NCI-H82 (cell line): Measurements from ENCODE around the gene ACTL10.
"Not testable (repeated sequence)": the region's sequence is repeated elsewhere in the genome, so short reads cannot be mapped to it uniquely, and the experiment has no call there.

Experiments used
- DNase-seq: peaks from one replicate; lab custom pipeline; 2025; lab: John Stamatoyannopoulos, UW

The ACTL10 gene

GRCh38 chr20:33697129-33697528, 30.4 kb downstream of the ACTL10 start:
- DNase-seq = no peak

- DNase-seq = not testable (repeated sequence)
Measured at GRCh38 chr20:33698966-33699365, 32.2 kb downstream of the ACTL10 start.

DNA sequence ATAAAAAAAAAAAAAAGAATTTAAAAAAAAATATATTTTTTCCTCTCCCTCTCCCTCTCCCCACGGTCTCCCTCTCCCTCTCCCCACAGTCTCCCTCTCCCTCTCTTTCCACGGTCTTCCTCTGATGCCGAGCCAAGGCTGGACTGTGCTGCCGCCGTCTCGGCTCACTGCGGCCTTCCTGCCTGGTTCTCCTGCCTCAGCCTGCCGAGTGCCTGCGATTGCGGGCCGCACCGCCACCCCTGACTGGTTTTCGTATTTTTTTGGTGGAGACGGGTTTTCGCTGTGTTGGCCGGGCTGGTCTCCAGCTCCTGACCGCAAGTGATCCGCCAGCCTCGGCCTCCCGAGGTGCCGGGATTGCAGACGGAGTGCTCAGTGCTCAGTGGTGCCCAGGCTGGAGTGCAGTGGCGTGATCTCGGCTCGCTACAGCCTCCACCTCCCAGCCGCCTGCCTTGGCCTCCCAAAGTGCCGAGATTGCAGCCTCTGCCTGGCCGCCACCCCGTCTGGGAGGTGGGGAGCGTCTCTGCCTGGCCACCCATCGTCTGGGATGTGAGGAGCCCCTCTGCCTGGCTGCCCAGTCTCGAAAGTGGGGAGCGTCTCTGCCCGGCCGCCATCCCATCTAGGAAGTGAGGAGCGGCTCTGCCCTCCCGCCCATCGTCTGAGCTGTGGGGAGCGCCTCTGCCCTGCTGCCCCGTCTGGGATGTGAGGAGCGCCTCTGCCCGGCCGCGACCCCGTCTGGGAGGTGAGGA, 34.1 kb downstream of the ACTL10 start:
- not testable (repeated sequence) for DNase-seq

GRCh38 chr20:33701629-33702450, 35.1 kb downstream of the ACTL10 start:
- no peak for DNase-seq

DNA sequence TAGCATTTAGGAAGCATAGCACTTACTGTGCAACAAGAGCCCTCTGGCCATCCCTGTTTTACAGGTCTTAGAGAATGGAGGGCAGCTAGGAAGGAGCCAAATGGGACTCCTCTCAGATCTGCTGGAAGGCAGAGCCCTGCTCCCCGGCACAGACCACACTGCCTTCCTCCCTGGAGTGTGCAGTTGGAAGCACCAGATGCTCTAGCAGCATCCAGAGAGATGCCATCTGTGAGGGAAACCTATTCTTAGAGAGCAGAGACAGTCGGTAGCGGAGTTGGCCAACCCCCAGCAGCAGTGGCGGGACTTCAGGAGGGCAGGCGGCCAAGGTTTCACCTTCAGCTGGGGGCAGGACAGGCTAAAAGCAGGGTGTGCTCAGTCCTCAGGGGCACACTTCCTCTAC, 36.1 kb downstream of the ACTL10 start:
- peak; percentile 88 for DNase-seq

DNA sequence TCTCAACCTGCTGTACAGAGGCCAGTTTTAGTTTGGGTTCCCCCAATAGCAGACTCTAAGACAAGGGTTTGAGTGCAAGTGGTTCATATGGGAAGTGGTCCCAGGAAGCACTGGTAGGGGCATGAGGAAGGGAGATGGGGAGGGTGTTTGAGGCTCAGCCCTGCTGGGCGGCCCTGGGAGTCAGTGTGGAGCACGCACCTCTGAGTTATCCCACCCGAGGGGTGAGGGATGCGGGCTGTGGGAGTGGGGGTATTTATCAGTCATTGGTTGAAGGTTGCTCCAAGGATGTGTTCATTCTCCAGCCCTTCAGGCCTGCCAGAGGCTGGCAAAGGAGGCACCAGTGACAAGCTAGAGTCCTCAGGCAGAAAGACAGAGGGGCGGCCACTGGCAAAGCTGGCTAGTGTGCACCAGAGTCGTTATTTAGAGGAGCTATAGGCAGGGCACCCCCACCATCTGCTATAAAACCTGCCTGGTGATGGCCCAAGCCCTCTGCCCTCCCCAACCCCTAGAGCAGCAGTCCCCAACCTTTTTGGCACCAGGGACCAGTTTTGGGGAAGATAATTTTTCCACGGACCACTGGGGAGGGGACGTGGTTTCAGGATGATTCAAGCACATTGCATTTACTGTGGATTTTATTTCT, 36.9 kb downstream of the ACTL10 start:
- no peak for DNase-seq

GRCh38 chr20:33704197-33704924, 37.6 kb downstream of the ACTL10 start:
- no peak for DNase-seq

GRCh38 chr20:33707668-33708067, 40.9 kb downstream of the ACTL10 start:
- no peak for DNase-seq

DNA sequence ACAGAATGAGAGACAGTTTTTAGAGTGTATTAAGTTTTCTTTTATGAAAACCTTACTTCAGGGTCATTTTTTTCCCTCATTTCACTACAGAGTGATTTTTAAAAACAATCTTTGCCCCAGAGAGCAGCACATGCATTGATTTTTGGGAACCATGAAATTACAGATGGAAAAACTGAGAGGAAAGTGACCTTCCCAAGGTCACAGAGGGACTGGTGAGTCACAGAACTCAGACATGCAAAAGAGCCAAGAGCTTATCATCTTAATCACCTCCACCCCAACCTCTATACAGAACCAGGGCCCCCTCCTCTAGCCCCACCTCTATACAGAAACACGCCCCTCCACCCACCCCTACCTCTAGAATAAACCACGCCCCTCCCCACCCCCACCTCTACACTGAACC, 42.7 kb downstream of the ACTL10 start:
- peak; percentile 43 for DNase-seq

GRCh38 chr20:33709905-33710541, 43.3 kb downstream of the ACTL10 start:
- DNase-seq = no peak

GRCh38 chr20:33710681-33711445, 44.1 kb downstream of the ACTL10 start:
- no peak for DNase-seq

DNA sequence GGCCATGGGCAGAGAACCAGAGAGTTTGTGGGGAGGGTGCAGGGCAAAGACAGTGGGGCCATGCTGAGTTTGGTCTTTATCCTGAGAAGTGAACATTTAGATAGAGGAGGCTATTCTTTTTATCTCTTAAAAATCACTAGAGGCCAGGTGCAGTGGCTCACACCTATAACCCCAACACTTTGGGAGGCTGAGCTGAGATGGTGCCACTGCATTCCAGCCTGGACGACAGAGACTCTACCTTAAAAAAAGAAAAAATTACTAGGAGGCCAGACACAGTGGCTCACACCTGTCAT, 44.6 kb downstream of the ACTL10 start:
- DNase-seq = no peak

DNA sequence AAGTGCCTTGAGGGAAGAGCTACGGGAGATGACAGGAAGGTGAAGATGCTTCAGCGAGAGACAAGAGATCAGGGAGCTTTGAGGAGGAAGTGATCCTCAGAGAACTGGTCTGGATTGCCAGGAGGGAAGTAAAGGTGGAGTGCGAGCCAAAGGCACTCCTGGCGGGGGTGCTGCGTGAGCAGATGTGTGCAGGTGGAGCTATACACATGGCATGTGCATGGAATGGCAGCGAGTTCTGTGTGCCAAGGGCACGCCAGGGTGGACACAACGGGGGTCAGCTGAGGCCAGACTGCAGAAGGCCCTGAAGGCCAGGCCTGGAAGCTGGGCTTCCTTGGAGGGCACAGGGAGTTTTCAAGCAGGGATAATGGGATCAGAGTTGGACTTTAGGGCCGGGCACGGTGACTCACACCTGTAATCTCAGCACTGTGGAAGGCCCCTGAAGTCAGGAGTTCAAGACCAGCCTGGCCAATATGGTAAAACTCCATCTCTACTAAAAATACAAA, 47.2 kb downstream of the ACTL10 start:
- DNase-seq = no peak

- no peak for DNase-seq
Measured at GRCh38 chr20:33716498-33716897, 49.8 kb downstream of the ACTL10 start.
